KBM-7 (cell line): Measurements from ENCODE around the gene OXNAD1.

Experiments used
- DNase-seq: peaks from one replicate; pipeline ENCODE4 v3.0.0-alpha.2; 2015
- in situ Hi-C: fragments of 300-500 bp; cut with MboI; formaldehyde crosslinking; loops from 2 replicates; pipeline ENCODE4 v1.14.3; 2020; ENCODE audit warnings: low sequenced_read_pairs, low pct_unique_long_range_greater_than_20kb, mixed read lengths

The OXNAD1 gene

GRCh38 chr3:16316396-16316795, 51.4 kb downstream of the OXNAD1 start:
- in situ Hi-C loops: no loop called here
- DNase-seq: no peak

- in situ Hi-C loops: no loop called here
These were observed 52.0 kb downstream of the OXNAD1 start for GRCh38 chr3:16316847-16317560.

GRCh38 chr3:16317561-16317945, 52.5 kb downstream of the OXNAD1 start:
- in situ Hi-C loops: no loop called here

More at GRCh38 chr3:16316847-16317560, 52.0 kb downstream of the OXNAD1 start:
- no peak for DNase-seq

GRCh38 chr3:16318176-16318575, 53.2 kb downstream of the OXNAD1 start:
- in situ Hi-C loops: no loop called here
- DNase-seq: no peak

More at GRCh38 chr3:16317561-16317945, 52.5 kb downstream of the OXNAD1 start:
- DNase-seq: no peak

- DNase-seq: peak; percentile 72
These were observed 54.3 kb downstream of the OXNAD1 start for GRCh38 chr3:16319307-16319706.

GRCh38 chr3:16319723-16320122, 54.7 kb downstream of the OXNAD1 start:
- DNase-seq: no peak
- in situ Hi-C loops: no loop called here

More at GRCh38 chr3:16319307-16319706, 54.3 kb downstream of the OXNAD1 start:
- in situ Hi-C loops: no loop called here

- in situ Hi-C loops: no loop called here
- DNase-seq: no peak
These were observed 55.7 kb downstream of the OXNAD1 start for GRCh38 chr3:16320711-16321110.

- in situ Hi-C loops: no loop called here
These were observed 57.2 kb downstream of the OXNAD1 start for GRCh38 chr3:16322189-16322588.

GRCh38 chr3:16323737-16324136, 58.7 kb downstream of the OXNAD1 start:
- DNase-seq: no peak
- in situ Hi-C loops: no loop called here

More at GRCh38 chr3:16322189-16322588, 57.2 kb downstream of the OXNAD1 start:
- DNase-seq: no peak

GRCh38 chr3:16325850-16326249, 60.8 kb downstream of the OXNAD1 start:
- DNase-seq: no peak
- in situ Hi-C loops: no loop called here

GRCh38 chr3:16326724-16327349, 61.8 kb downstream of the OXNAD1 start:
- in situ Hi-C loops: no loop called here
- DNase-seq: no peak

- DNase-seq: no peak
- in situ Hi-C loops: no loop called here
These were observed 63.1 kb downstream of the OXNAD1 start for GRCh38 chr3:16328124-16328523.

- no peak for DNase-seq
- in situ Hi-C loops: no loop called here
These were observed 64.2 kb downstream of the OXNAD1 start for GRCh38 chr3:16329036-16329825.

- in situ Hi-C loops: no loop called here
- DNase-seq: no peak
These were observed 64.8 kb downstream of the OXNAD1 start for GRCh38 chr3:16329826-16330129.

GRCh38 chr3:16330351-16330750, 65.3 kb downstream of the OXNAD1 start:
- in situ Hi-C loops: no loop called here
- DNase-seq: no peak

- DNase-seq: no peak
- in situ Hi-C loops: no loop called here
These were observed 66.4 kb downstream of the OXNAD1 start for GRCh38 chr3:16331319-16331883.

GRCh38 chr3:16332904-16333426, 68.0 kb downstream of the OXNAD1 start:
- DNase-seq: no peak
- in situ Hi-C loops: no loop called here

- no peak for DNase-seq
- in situ Hi-C loops: no loop called here
These were observed 69.9 kb downstream of the OXNAD1 start for GRCh38 chr3:16334909-16335308.

GRCh38 chr3:16335333-16335732, 70.3 kb downstream of the OXNAD1 start:
- in situ Hi-C loops: no loop called here

More at GRCh38 chr3:16335333-16335732, 70.3 kb downstream of the OXNAD1 start:
- no peak for DNase-seq
